Esophagus squamous epithelium (tissue), 5 donors: Measurements from ENCODE around the gene MLPH. TPM values are rescaled to one million over a fixed set of nuclear protein-coding genes. Genes with fewer than 3 reads are reported as not detected.
A peak's percentile ranks its signal among the peaks of the same experiment; 100 is the strongest.

Experiments used
- DNase-seq: peaks from one replicate; lab custom pipeline; 2025; lab: John Stamatoyannopoulos, UW
- H3K27ac ChIP-seq, 4 donors: fragments of 200-600 bp; sonication (generic); one replicate each; pipeline ENCODE4 v1.5.1; 2016 to 2019; ENCODE audit warnings: mild to moderate bottlenecking in 1 of 4
- H3K27me3 ChIP-seq, 4 donors: fragments of 200-600 bp; sonication (generic); 1 replicate in 3 of 4; 2 replicates in 1 of 4; pipeline versions ENCODE4 v1.5.1 to v1.6.0; 2017 to 2021; ENCODE audit warnings: antibody characterized with exemption in 1 of 4
- H3K36me3 ChIP-seq, 3 donors: fragments of 200-600 bp; sonication (generic); one replicate each; pipeline ENCODE4 v1.5.1; 2016 to 2019
- H3K4me1 ChIP-seq, 3 donors: fragments of 200-600 bp; sonication (generic); one replicate each; pipeline ENCODE4 v1.5.1; 2017 to 2019
- H3K4me3 ChIP-seq, 4 donors: fragments of 200-600 bp; sonication (generic); 1 replicate in 3 of 4; 2 replicates in 1 of 4; pipeline ENCODE4 v1.5.1; 2016 to 2019; ENCODE audit warnings: mild to moderate bottlenecking in 2 of 4, moderate library complexity in 1 of 4
- H3K9me3 ChIP-seq, 3 donors: fragments of 200-600 bp; sonication (generic); one replicate each; pipeline ENCODE4 v1.5.1; 2016 to 2019
- CTCF ChIP-seq, 6 experiments: fragments of 450-650 bp in 4 of 6; fragments of 200-600 bp in 2 of 6; sonication (generic) in 2 of 6; IDR thresholded peaks; one replicate each; pipeline ENCODE4 v1.5.1; 2016 to 2019; ENCODE audit warnings: antibody characterized with exemption in 6 of 6, mild to moderate bottlenecking in 4 of 6, moderate library complexity in 4 of 6
- POLR2A ChIP-seq, 4 donors: fragments of 450-650 bp; IDR thresholded peaks; one replicate each; pipeline ENCODE4 v1.6.1; 2017; ENCODE audit warnings: antibody characterized with exemption in 4 of 4, mild to moderate bottlenecking in 4 of 4, moderate library complexity in 3 of 4
- WGBS, 2 donors: methylation state at CpG; one replicate each; pipeline ENCODE4 v1.1.5; 2018; 5-methylcytosine and 5-hydroxymethylcytosine counted together
- intact Hi-C: fragments of 100-400 bp; cut with DNase I; formaldehyde crosslinking; loops from one replicate; pipeline ENCODE4 v1.15.0; 2022
- total RNA-seq, 4 donors: library from RNA; depleted of rRNA; stranded (reverse); fragments of >200 nt; gene quantifications; one replicate each; pipeline ENCODE4 v1.1.0, GENCODE V29; 2016
- donor health status: DM: yes; HTN: yes; CAD: no.

Gene MLPH
- total RNA-seq, 4 donors from 2014 or later, result 1.8 to 10.5 (median 7.6) TPM

- TF ChIP-seq POLR2A (IDR thresholded peaks at IDR 0.05) (no peak), CTCF (IDR thresholded peaks at IDR 0.05) (no peak)
- Histone ChIP-seq H3K27me3 (peaks cover 0 to 51% (median 0%) of the 10 kb centered on the region in 4 donors), H3K36me3 (no peaks in the 10 kb centered on the region), H3K9me3 (no peaks in the 10 kb centered on the region), H3K4me3 (no peak overlapping the region), H3K4me1 (peaks cover 0 to 10% (median 0%) of the 10 kb centered on the region in 3 donors), H3K27ac (peak overlapping the region in 2 of 4 donors; percentile 3 to 39)
- intact Hi-C loops, result no loop called here
- no peak for DNase-seq
- WGBS, 2 donors, result 58 to 63% methylated on average over 5 to 10 of the region's 11 CpGs
Observed at GRCh38 chr2:237456200-237456843, 30.7 kb upstream of the MLPH start.

- no peaks in the 10 kb centered on the region for H3K9me3 ChIP-seq
- no peak overlapping the region for H3K4me3 ChIP-seq
- TF ChIP-seq POLR2A (IDR thresholded peaks at IDR 0.05), result no peak
- H3K4me1 ChIP-seq, result no peaks in the 10 kb centered on the region
- peaks cover 0 to 41% (median 0%) of the 10 kb centered on the region in 4 donors for H3K27me3 ChIP-seq
- 84 to 93% methylated on average over 2 of the region's 2 CpGs for WGBS, 2 donors
- intact Hi-C loops, result no loop called here
- H3K36me3 ChIP-seq, result no peaks in the 10 kb centered on the region
- no peak for DNase-seq
- H3K27ac ChIP-seq, result no peak overlapping the region
Observed at GRCh38 chr2:237457388-237457941, 29.6 kb upstream of the MLPH start.

GRCh38 chr2:237458519-237458918, 28.5 kb upstream of the MLPH start:
- Histone ChIP-seq H3K4me3 (no peak overlapping the region), H3K4me1 (no peaks in the 10 kb centered on the region), H3K27ac (no peak overlapping the region), H3K36me3 (no peaks in the 10 kb centered on the region), H3K27me3 (peaks cover 0 to 31% (median 0%) of the 10 kb centered on the region in 4 donors), H3K9me3 (no peaks in the 10 kb centered on the region)
- intact Hi-C loops, result no loop called here
- DNase-seq, result no peak
- no peak for TF ChIP-seq CTCF (IDR thresholded peaks at IDR 0.05)
- TF ChIP-seq POLR2A (IDR thresholded peaks at IDR 0.05), result no peak
- WGBS, 2 donors, result 20 to 79% methylated on average over 1 of the region's 1 CpG

GRCh38 chr2:237459226-237459625, 27.8 kb upstream of the MLPH start:
- Histone ChIP-seq H3K4me1 (no peaks in the 10 kb centered on the region), H3K27ac (no peak overlapping the region), H3K36me3 (no peaks in the 10 kb centered on the region), H3K27me3 (peaks cover 0 to 24% (median 0%) of the 10 kb centered on the region in 4 donors), H3K9me3 (no peaks in the 10 kb centered on the region), H3K4me3 (no peak overlapping the region)
- intact Hi-C loops, result no loop called here
- DNase-seq, result no peak
- TF ChIP-seq POLR2A (IDR thresholded peaks at IDR 0.05), result no peak
- TF ChIP-seq CTCF (IDR thresholded peaks at IDR 0.05), result no peak
- 83 to 95% methylated on average over 1 to 4 of the region's 4 CpGs for WGBS, 2 donors

GRCh38 chr2:237459741-237460174, 27.3 kb upstream of the MLPH start:
- Histone ChIP-seq H3K4me1 (no peaks in the 10 kb centered on the region), H3K9me3 (no peaks in the 10 kb centered on the region), H3K27me3 (peaks cover 0 to 21% (median 0%) of the 10 kb centered on the region in 4 donors), H3K36me3 (no peaks in the 10 kb centered on the region), H3K27ac (no peak overlapping the region), H3K4me3 (no peak overlapping the region)
- no peak for DNase-seq
- no peak for TF ChIP-seq CTCF (IDR thresholded peaks at IDR 0.05)
- no peak for TF ChIP-seq POLR2A (IDR thresholded peaks at IDR 0.05)
- whole genome bisulfite sequencing, 2 donors, result 50 to 53% methylated on average over 2 to 3 of the region's 3 CpGs
- intact Hi-C loops, result no loop called here
